ENCODE measurements around the gene EPB41L2.

EPB41L2 gene

GRCh38 chr6:131005439-131006016, 57.5 kb downstream of the EPB41L2 start:
- no peak overlapping the region for H3K27ac ChIP-seq (ENCODE audit: low read length)
- WGBS (ENCODE audit: insufficient coverage, insufficient read length), result no CpG with 5 or more reads among the region's 3 CpGs
- no peak overlapping the region for H3K4me3 ChIP-seq (ENCODE audit: low read length)

GRCh38 chr6:131004936-131005335, 58.1 kb downstream of the EPB41L2 start:
- H3K4me1 ChIP-seq (ENCODE audit: control insufficient read depth, insufficient read depth, low read length), result peaks cover 5% of the 10 kb centered on the region; the same call in 1 of the 2 replicates
- H3K4me3 ChIP-seq (ENCODE audit: low read length), result no peak overlapping the region
- no CpG with 5 or more reads among the region's 2 CpGs for WGBS (ENCODE audit: insufficient coverage, insufficient read length)
- no peaks in the 10 kb centered on the region for H3K27me3 ChIP-seq (ENCODE audit: control insufficient read depth, insufficient read depth, low read length)
- H3K27ac ChIP-seq (ENCODE audit: low read length), result no peak overlapping the region
- no peak for DNase-seq (ENCODE audit: low read depth, low spot score)
- H3K9me3 ChIP-seq (ENCODE audit: control insufficient read depth, insufficient read depth, low read length), result peaks cover 2% of the 10 kb centered on the region
- 0 out of 2 replicates have a peak, but pooled peaks cover 2% of the 10 kb centered on the region for H3K36me3 ChIP-seq (ENCODE audit: control insufficient read depth, insufficient read depth, low read length)

More at GRCh38 chr6:131005439-131006016, 57.5 kb downstream of the EPB41L2 start:
- peaks cover 2% of the 10 kb centered on the region for H3K9me3 ChIP-seq (ENCODE audit: control insufficient read depth, insufficient read depth, low read length)
- no peak for DNase-seq (ENCODE audit: low read depth, low spot score)
- H3K27me3 ChIP-seq (ENCODE audit: control insufficient read depth, insufficient read depth, low read length), result no peaks in the 10 kb centered on the region
- 0 out of 2 replicates have a peak, but pooled peaks cover 2% of the 10 kb centered on the region for H3K36me3 ChIP-seq (ENCODE audit: control insufficient read depth, insufficient read depth, low read length)
- peaks cover 5% of the 10 kb centered on the region; the same call in 1 of the 2 replicates for H3K4me1 ChIP-seq (ENCODE audit: control insufficient read depth, insufficient read depth, low read length)

- H3K36me3 ChIP-seq (ENCODE audit: control insufficient read depth, insufficient read depth, low read length), result 0 out of 2 replicates have a peak, but pooled peaks cover 2% of the 10 kb centered on the region
- peaks cover 5% of the 10 kb centered on the region; the same call in 1 of the 2 replicates for H3K4me1 ChIP-seq (ENCODE audit: control insufficient read depth, insufficient read depth, low read length)
- DNase-seq (ENCODE audit: low read depth, low spot score), result no peak
- H3K27ac ChIP-seq (ENCODE audit: low read length), result no peak overlapping the region
- no peaks in the 10 kb centered on the region for H3K27me3 ChIP-seq (ENCODE audit: control insufficient read depth, insufficient read depth, low read length)
- no CpG with 5 or more reads among the region's 1 CpG for WGBS (ENCODE audit: insufficient coverage, insufficient read length)
- H3K4me3 ChIP-seq (ENCODE audit: low read length), result no peak overlapping the region
- H3K9me3 ChIP-seq (ENCODE audit: control insufficient read depth, insufficient read depth, low read length), result peaks cover 2% of the 10 kb centered on the region
Observed at GRCh38 chr6:131004387-131004755, 58.7 kb downstream of the EPB41L2 start.

- Histone ChIP-seq H3K4me1 (ENCODE audit: control insufficient read depth, insufficient read depth, low read length) (peaks cover 5% of the 10 kb centered on the region; the same call in 1 of the 2 replicates), H3K9me3 (ENCODE audit: control insufficient read depth, insufficient read depth, low read length) (peaks cover 2% of the 10 kb centered on the region), H3K4me3 (ENCODE audit: low read length) (no peak overlapping the region), H3K27me3 (ENCODE audit: control insufficient read depth, insufficient read depth, low read length) (no peaks in the 10 kb centered on the region), H3K27ac (ENCODE audit: low read length) (no peak overlapping the region), H3K36me3 (ENCODE audit: control insufficient read depth, insufficient read depth, low read length) (0 out of 2 replicates have a peak, but pooled peaks cover 2% of the 10 kb centered on the region)
- no peak for DNase-seq (ENCODE audit: low read depth, low spot score)
- no CpG with 5 or more reads among the region's 5 CpGs for WGBS (ENCODE audit: insufficient coverage, insufficient read length)
Observed at GRCh38 chr6:131003488-131004386, 59.3 kb downstream of the EPB41L2 start.

- Histone ChIP-seq H3K4me3 (ENCODE audit: low read length) (no peak overlapping the region), H3K9me3 (ENCODE audit: control insufficient read depth, insufficient read depth, low read length) (no peaks in the 10 kb centered on the region; the same call in 1 of the 2 replicates), H3K4me1 (ENCODE audit: control insufficient read depth, insufficient read depth, low read length) (peaks cover 5% of the 10 kb centered on the region; the same call in 1 of the 2 replicates), H3K27ac (ENCODE audit: low read length) (no peak overlapping the region), H3K27me3 (ENCODE audit: control insufficient read depth, insufficient read depth, low read length) (no peaks in the 10 kb centered on the region), H3K36me3 (ENCODE audit: control insufficient read depth, insufficient read depth, low read length) (no peaks in the 10 kb centered on the region)
- WGBS (ENCODE audit: insufficient coverage, insufficient read length), result no CpG with 5 or more reads among the region's 3 CpGs
- no peak for DNase-seq (ENCODE audit: low read depth, low spot score)
Observed at GRCh38 chr6:131002661-131002980, 60.4 kb downstream of the EPB41L2 start.

DNA sequence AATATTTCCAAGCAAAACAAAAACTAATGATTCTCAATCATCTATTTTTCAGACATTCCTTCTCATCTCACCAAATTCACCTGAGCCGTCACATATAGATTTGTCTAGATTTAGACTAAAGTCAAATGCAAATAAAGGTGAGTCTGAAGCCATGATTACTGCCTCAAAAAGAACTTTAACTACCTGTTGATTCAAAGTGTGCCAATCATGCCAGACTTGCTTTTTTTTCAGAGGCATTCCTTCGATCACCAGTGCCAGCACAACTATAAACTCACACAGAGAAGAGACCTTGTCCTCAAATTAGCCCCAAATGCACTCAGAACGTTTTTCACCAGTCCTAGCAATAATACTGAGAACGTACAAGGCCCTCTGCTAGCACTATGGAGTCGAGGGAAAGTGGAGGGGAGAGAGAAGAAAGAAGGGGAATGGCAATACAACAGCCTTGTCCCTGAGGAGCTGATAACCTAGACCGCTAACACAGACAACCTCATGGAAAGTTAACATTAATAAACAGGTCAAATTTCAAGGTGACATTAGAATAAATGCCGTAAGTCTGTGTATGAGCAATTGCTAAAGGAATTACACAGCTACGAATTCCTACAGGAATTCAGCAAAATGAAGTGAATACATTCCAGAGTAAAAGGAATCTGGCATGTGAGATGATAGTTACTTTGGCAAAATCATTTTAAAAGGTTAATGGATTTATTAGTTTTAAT, 60.9 kb downstream of the EPB41L2 start:
- H3K4me1 ChIP-seq (ENCODE audit: control insufficient read depth, insufficient read depth, low read length), result peaks cover 5% of the 10 kb centered on the region; the same call in 1 of the 2 replicates
- no CpG with 5 or more reads among the region's 8 CpGs for WGBS (ENCODE audit: insufficient coverage, insufficient read length)
- no peak overlapping the region for H3K27ac ChIP-seq (ENCODE audit: low read length)
- no peaks in the 10 kb centered on the region for H3K27me3 ChIP-seq (ENCODE audit: control insufficient read depth, insufficient read depth, low read length)
- no peaks in the 10 kb centered on the region for H3K36me3 ChIP-seq (ENCODE audit: control insufficient read depth, insufficient read depth, low read length)
- H3K4me3 ChIP-seq (ENCODE audit: low read length), result no peak overlapping the region
- DNase-seq (ENCODE audit: low read depth, low spot score), result no peak
- H3K9me3 ChIP-seq (ENCODE audit: control insufficient read depth, insufficient read depth, low read length), result no peaks in the 10 kb centered on the region

DNA sequence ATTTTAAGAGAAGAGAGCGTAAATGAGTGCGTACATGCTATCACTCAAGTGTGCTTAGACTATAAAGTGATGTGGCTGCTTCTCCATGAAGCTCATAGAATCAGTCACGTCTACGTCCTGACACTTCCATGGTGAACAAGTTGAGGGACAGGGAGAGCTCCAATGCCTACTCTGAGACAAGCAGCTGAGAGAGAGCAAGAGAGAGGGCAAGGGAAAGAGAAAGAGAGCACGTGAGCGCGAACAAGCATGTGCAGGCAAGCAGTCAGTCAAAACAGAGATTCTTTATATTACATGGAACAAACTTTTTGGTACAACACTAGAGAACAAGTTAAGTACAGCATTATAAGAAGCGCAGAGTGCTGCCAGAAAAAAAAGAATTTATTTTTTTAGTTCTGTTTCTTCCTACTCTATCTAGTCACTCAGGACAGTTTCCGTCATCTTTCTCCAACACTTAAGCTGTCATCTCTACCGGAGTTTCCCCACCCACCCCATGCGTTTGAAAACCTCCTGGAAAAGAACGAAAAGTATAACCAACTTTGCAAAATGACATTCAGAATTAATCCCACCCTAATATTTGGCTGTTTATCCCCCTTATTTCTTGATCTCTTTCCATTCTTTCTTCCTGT, 61.8 kb downstream of the EPB41L2 start:
- Histone ChIP-seq H3K27ac (ENCODE audit: low read length) (no peak overlapping the region), H3K36me3 (ENCODE audit: control insufficient read depth, insufficient read depth, low read length) (no peaks in the 10 kb centered on the region), H3K27me3 (ENCODE audit: control insufficient read depth, insufficient read depth, low read length) (no peaks in the 10 kb centered on the region), H3K9me3 (ENCODE audit: control insufficient read depth, insufficient read depth, low read length) (no peaks in the 10 kb centered on the region), H3K4me1 (ENCODE audit: control insufficient read depth, insufficient read depth, low read length) (peaks cover 5% of the 10 kb centered on the region; the same call in 1 of the 2 replicates), H3K4me3 (ENCODE audit: low read length) (no peak overlapping the region)
- WGBS (ENCODE audit: insufficient coverage, insufficient read length), result no CpG with 5 or more reads among the region's 12 CpGs
- DNase-seq (ENCODE audit: low read depth, low spot score), result no peak

DNA sequence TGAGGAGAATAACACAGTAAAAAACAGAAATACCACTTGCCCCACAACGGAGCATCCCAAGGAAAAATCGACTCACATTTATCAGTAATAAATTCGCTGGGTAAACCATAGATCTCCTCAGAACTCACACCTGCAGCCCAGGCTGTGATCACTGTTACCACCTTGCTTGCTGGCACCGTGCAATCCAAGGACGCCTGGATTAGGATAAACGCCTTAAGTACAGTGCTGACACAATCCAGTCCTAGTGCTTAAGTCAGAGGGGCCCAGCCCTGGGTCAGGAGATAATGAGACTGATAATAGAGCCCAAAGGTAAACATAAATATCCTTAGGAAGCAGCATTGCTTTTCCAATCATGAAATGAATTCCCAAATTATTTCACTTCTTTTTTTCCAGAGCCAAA, 62.5 kb downstream of the EPB41L2 start:
- Histone ChIP-seq H3K27ac (ENCODE audit: low read length) (no peak overlapping the region), H3K36me3 (ENCODE audit: control insufficient read depth, insufficient read depth, low read length) (no peaks in the 10 kb centered on the region), H3K9me3 (ENCODE audit: control insufficient read depth, insufficient read depth, low read length) (no peaks in the 10 kb centered on the region), H3K4me3 (ENCODE audit: low read length) (no peak overlapping the region), H3K4me1 (ENCODE audit: control insufficient read depth, insufficient read depth, low read length) (peaks cover 5% of the 10 kb centered on the region; the same call in 1 of the 2 replicates), H3K27me3 (ENCODE audit: control insufficient read depth, insufficient read depth, low read length) (no peaks in the 10 kb centered on the region)
- WGBS (ENCODE audit: insufficient coverage, insufficient read length), result no CpG with 5 or more reads among the region's 6 CpGs
- no peak for DNase-seq (ENCODE audit: low read depth, low spot score)

DNA sequence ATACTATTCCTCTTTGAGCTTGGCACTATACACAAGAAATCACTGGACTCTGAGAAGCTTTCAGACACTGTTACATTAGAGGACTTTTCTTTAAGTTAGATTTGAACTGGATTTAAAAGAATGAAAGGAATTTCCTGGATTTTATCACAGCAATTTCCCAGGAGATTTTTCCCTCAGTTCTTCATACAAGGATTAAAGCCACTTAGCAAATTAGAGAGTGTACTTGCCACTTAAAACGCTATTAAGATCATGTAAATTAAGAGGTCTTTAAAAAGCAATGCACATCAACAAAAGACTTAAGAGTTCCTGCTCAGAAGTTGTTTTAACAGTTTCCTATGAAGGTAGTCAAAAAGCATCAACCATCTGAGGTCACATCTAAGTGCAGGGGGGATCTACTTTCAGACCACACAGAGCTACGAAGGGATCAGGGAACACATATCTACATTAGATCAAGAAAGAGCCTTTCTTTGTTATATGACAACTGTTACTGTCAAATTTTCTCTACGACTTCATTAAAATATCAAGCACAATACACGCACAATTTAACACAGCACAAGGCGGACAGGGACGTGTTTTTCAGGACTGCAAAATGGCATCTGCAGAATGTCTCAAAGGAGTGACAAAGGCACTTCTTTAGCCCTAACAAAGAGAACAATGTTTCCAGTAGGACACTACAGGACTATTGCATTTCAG, 65.8 kb downstream of the EPB41L2 start:
- H3K27me3 ChIP-seq (ENCODE audit: control insufficient read depth, insufficient read depth, low read length), result no peaks in the 10 kb centered on the region
- H3K4me1 ChIP-seq (ENCODE audit: control insufficient read depth, insufficient read depth, low read length), result peaks cover 7% of the 10 kb centered on the region
- DNase-seq (ENCODE audit: low read depth, low spot score), result no peak
- H3K27ac ChIP-seq (ENCODE audit: low read length), result no peak overlapping the region
- H3K36me3 ChIP-seq (ENCODE audit: control insufficient read depth, insufficient read depth, low read length), result no peaks in the 10 kb centered on the region
- no CpG with 5 or more reads among the region's 6 CpGs for WGBS (ENCODE audit: insufficient coverage, insufficient read length)
- no peak overlapping the region for H3K4me3 ChIP-seq (ENCODE audit: low read length)
- no peaks in the 10 kb centered on the region for H3K9me3 ChIP-seq (ENCODE audit: control insufficient read depth, insufficient read depth, low read length)
